GM23338 (cell line): ENCODE results near the gene WWP2.

ENCODE experiments used
- POLR2AphosphoS5 ChIP-seq: IDR thresholded peaks from 2 replicates; pipeline ENCODE4 v1.6.1; 2016; ENCODE audit warnings: antibody characterized with exemption, low read depth
- TF ChIP-seq, protein P1 (sequence below), 2 experiments: fragments of 200-600 bp in 1 of 2; sonication (generic) in 1 of 2; conservative IDR thresholded peaks; 2 replicates each; pipeline versions ENCODE4 v1.5.1 to v1.6.1; 2016 to 2017; ENCODE audit warnings: antibody characterized with exemption in 2 of 2, low read depth in 2 of 2, mild to moderate bottlenecking in 2 of 2, moderate library complexity in 1 of 2

DNA sequence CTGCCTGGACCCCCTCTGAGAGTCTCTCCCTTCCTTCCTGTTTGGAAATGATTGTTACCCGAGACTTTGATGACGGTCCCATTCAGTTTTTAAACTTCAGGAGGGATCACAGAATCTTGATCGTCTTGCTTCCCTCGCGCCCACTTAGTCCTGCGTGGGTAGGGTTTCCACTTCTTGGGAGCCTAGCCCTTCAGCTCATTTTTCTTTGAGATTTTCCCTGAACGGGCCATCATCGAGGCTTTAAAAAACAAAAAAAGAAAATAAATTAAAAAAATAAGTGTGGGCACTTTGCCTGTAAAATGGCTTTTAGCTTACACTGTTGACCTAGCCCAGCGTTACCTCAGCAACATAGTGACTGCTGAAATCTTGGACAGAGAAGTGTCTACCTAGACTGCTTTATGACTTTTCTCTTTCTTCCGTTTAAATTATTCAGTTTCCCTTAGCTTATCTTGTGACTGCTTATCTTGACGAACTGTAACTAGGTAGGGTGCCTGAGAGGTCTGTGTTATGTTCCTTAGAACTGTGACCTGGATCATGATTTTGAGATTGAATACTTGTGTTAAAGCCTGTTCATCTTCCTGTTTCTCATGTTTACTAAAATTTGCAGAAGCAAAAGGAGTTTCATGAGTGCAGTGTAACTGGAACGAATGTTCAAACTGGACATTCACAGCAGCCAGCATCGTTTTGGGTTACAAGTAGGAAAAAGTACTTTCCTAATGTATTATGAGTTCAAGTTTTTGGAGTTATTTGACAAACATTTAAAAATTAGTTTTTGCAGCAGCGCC, 874 bp downstream of the WWP2 start:
- no peak for TF ChIP-seq POLR2AphosphoS5
- TF ChIP-seq, protein P1, sequence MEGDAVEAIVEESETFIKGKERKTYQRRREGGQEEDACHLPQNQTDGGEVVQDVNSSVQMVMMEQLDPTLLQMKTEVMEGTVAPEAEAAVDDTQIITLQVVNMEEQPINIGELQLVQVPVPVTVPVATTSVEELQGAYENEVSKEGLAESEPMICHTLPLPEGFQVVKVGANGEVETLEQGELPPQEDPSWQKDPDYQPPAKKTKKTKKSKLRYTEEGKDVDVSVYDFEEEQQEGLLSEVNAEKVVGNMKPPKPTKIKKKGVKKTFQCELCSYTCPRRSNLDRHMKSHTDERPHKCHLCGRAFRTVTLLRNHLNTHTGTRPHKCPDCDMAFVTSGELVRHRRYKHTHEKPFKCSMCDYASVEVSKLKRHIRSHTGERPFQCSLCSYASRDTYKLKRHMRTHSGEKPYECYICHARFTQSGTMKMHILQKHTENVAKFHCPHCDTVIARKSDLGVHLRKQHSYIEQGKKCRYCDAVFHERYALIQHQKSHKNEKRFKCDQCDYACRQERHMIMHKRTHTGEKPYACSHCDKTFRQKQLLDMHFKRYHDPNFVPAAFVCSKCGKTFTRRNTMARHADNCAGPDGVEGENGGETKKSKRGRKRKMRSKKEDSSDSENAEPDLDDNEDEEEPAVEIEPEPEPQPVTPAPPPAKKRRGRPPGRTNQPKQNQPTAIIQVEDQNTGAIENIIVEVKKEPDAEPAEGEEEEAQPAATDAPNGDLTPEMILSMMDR (conservative IDR thresholded peaks at IDR 0.05; ENCODE audit: low read depth in 2 of 2), result no peak
